Endometrial microvascular endothelial cells (primary cell): ENCODE data around the gene BIRC2. TPM values are rescaled to one million over a fixed set of nuclear protein-coding genes. Genes with fewer than 3 reads are reported as not detected.
"Not testable (repeated sequence)": the region's sequence is repeated elsewhere in the genome, so short reads cannot be mapped to it uniquely, and the experiment has no call there.

Experiments used
- in situ Hi-C: cut with HindIII; loops from 2 replicates; pipeline ENCODE4 v1.10.0; 2017; ENCODE audit warnings: low sequenced_read_pairs, low pct_unique_long_range_greater_than_20kb; ENCODE audit errors: inconsistent ontology term
- total RNA-seq: library from RNA; depleted of rRNA; stranded (reverse); fragments of >200 nt; gene quantifications from one replicate; pipeline ENCODE4 v1.2.3, GENCODE V29; 2015; ENCODE audit errors: inconsistent ontology term

The BIRC2 gene
- total RNA-seq, 1 donor from 2014 or later = 48.8 TPM

DNA sequence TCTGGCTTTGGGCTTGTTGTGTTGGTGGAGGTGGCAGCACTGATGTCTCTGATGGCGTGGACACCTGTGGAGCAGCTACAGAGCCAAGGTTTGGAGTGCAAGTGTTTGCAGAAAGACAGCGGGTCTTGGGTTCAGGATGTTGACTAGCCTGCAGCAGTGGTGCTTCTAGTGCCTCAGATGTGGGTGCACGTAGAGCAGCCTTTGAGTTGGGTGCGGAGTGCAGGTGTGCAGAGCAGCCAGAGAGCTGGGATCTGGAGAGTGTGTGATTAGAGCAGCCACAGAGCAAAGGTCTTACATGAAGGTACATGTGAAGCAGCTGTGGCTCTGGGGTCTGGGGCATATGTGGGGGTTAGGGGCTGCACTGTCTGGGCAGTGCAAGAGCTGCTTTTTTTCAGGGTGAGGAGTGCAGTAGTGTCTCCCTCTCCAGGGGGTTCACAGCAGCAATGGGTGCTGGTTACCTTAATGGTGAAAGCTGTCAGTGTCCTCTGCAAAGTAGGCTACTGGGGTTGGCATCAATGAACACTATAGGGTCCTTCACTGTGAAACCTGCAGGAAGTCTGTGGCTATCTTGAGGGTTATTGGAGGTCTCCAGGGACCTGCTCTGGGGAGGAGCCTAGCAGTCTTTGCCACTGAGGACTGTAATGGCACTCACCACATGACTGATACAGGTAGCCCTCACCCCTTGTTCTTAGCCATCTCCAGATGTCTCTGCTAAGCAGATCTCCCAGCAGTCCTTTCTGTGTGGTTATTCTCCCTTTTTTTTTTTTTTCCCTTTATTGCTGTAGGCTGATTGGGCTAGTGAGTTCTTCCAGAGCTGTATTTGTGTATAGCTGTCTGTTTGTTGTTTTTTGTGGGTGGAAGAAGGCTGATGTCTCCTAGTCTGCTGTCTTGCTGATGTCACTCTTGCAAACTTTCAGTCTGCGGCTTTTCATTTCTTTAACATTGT lies 14.3 kb downstream of the BIRC2 start:
- in situ Hi-C loops = no loop called here

DNA sequence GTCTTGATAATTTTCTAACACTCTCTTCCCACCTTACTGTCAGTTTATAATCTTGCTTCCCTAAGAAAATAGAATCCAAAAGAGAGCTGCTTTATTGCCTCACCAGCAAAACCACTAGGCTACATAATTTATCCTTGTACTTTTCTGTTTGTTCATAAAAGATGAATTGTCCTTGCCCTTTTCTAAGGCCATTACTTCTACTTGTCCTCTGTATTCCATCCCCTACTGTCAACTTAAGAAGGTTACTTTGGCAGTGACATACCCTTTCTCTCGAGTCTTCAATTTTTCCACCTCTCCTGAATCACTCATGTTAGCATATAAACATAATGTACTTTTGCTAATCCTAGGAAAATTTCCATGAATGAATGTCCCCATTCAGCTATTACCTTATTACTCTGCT lies 18.0 kb downstream of the BIRC2 start:
- in situ Hi-C loops = no loop called here

DNA sequence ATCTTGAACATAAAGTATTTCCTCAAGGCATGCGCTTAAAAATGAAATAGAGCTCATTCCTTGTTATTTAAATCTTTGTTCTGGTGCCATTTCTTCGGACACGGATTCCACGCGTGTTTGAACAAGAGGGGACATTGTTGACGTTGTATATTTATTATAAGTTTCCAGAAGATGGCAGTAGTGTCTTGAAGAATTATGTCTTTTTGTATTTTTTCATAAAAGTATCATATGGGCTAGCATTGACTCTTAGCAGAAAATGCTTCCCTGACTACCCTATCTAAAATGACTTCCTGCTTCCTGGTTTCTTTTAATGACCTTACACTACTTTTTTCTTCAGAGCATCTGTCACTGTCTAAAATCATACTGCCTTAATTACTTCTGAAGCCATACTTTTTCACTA lies 20.4 kb downstream of the BIRC2 start:
- in situ Hi-C loops = no loop called here

DNA sequence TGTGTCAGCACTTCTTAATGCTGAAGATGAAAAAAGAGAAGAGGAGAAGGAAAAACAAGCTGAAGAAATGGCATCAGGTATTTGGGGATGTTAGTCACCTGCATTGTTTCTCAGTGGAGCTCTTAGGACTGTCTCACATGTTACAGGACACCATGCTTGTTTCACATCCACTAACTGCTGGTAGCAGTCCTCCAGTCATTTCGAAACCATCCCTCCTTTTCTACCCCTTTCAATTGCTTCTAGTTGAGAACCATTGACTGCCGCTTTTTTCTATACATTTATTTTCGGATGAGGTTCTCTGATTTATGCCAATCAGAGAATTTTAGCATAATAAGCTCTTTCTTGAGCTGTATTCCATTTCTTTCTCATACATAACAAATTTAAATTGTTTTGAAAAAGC lies 21.5 kb downstream of the BIRC2 start:
- in situ Hi-C loops = no loop called here

DNA sequence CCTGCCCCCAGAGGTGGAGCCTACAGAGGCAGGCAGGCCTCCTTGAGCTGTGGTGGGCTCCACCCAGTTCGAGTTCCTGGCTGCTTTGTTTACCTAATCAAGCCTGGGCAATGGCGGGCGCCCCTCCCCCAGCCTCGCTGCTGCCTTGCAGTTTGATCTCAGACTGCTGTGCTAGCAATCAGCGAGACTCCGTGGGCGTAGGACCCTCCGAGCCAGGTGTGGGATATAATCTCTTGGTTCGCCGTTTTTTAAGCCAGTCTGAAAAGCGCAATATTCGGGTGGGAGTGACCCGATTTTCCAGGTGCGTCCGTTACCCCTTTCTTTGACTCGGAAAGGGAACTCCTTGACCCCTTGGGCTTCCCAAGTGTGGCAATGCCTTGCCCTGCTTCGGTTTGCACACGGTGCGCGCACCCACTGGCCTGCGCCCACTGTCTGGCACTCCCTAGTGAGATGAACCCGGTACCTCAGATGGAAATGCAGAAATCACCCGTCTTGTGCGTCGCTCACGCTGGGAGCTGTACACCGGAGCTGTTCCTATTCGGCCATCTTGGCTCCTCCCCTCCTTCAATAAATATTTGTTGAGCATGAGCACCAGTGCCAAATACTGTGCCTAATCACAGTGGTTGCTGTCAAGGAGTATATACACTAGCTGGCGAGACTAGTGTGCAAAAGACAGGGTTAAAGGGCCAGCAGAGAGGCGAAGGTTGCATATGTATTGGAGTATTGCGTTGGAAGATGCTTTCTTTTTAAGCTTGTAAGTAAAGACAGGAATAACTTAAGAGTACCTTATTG lies 27.8 kb downstream of the BIRC2 start:
- in situ Hi-C loops = not testable (repeated sequence)

DNA sequence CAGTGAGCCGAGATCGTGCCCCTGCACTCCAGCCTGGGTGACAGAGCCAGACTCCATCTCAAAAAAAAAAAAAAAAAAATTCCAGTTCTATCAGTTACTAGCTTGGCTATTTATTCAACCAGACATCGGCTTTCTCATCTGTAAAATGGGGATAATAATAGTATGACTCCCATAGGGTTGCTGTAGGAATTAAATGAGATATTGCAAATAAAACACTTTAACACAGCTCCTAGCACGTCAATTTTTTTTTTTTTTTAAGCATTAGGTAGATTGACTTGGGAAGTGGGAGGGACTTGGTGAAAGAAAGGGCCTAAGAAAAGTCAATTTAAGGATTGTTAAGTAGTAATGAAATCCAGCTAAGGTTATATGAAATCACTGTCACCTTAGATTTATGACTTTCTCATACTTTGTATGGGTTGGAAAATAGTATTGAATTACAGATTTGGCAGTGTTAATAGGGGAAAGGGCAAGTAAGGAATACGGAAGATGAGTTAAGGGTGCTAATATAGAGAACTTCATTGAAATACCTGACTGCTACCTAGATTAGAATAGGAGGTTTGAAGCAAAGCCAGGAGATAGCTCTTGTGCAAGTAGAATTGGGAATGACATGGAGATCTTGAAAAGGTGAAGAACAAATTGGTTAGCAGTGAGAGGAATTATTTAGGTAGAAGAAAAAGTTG lies 28.8 kb downstream of the BIRC2 start:
- in situ Hi-C loops = no loop called here

DNA sequence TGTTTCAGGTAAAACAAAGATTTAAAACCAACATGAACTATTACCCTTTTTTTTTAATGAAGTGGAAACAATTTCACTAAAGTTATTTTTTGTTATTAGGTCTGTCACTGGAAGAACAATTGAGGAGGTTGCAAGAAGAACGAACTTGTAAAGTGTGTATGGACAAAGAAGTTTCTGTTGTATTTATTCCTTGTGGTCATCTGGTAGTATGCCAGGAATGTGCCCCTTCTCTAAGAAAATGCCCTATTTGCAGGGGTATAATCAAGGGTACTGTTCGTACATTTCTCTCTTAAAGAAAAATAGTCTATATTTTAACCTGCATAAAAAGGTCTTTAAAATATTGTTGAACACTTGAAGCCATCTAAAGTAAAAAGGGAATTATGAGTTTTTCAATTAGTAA lies 30.9 kb downstream of the BIRC2 start:
- in situ Hi-C loops = no loop called here

DNA sequence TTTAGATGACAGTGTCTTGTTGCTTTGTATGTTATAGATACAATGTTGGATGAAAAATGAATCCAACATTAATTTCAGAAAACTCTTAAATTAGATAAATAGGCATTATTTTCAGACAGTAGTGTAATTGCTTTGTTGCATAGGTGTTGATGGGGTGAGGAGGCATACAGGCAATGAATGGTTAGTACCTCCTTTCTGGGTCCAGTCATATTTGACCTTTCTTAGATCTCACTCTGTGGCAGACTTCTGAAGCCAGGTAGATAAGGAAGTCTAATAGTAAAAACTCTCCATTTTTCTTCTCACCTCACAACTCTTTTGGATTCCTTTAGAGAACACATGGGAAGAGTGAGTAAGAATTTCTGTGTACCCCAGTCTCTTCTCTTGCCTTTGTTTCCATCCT lies 31.8 kb downstream of the BIRC2 start:
- in situ Hi-C loops = no loop called here

DNA sequence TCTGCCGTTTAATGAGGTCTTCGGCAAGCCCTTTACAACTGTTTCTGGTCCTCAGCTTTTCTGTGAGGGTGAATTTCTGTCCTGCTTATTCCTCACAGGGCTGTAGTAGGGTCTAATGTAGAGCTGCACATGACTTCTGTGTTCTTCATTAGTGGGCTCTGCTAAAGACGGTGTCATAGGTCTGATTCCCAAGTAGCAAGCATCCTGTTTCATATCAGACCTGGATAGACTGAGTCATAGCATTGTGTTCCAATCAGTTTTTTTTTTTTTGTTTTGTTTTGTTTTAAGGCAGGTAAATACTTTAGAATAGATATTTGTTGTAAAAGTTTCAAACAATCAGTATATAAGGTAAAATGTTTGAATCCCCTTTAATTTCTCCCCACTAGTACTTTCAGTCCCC lies 35.4 kb downstream of the BIRC2 start:
- in situ Hi-C loops = no loop called here

DNA sequence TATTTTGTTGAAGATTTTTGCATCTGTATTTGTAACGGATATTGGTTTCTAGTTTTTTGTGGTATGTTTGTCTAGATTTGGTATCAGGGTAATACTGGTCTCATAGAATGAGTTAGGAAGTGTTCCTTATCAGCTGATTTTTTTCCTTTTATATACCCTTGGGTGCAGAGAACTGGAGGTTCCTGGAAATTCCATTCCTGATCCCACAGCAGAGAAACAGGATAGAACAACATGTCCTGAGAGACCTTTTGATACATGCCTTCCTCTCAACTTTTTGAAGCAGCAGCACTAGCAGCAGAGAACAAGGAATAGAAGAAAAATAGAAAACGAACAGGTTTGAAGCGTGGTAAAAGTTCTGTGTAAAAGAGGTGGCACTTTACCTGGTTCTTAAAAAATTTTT lies 36.8 kb downstream of the BIRC2 start:
- in situ Hi-C loops = no loop called here

DNA sequence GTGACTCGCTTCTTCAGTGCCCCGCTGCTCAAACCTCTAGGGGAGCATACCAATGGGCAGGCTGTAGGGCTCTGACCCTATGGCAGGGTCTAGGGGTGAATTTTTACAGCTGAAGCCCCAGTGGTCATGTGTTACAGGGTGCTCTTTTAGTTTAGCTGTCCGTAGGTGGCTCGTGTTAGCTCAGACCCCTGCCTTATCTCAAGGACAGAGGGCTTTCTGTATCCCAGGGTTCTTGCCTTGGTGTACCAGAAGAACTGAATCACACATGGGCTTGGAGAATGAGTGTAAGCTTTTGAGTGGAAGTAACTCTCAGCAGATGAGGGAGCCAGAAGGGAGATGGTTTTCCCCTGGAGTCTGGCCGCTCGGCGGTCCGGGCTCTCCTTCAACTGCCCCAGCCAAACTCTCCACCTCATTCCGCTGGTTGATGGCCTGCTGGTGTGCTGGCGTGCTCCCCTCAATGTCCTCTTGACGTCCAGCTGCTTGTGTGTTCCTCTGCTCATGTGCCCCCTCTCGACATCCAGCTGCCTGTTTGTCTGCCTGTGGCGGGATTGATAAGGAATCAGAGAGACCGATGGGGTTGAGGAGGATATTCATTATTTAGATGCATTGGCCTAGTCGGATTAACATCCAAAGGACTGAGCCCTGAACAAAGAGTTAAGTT lies 37.5 kb downstream of the BIRC2 start:
- in situ Hi-C loops = no loop called here

DNA sequence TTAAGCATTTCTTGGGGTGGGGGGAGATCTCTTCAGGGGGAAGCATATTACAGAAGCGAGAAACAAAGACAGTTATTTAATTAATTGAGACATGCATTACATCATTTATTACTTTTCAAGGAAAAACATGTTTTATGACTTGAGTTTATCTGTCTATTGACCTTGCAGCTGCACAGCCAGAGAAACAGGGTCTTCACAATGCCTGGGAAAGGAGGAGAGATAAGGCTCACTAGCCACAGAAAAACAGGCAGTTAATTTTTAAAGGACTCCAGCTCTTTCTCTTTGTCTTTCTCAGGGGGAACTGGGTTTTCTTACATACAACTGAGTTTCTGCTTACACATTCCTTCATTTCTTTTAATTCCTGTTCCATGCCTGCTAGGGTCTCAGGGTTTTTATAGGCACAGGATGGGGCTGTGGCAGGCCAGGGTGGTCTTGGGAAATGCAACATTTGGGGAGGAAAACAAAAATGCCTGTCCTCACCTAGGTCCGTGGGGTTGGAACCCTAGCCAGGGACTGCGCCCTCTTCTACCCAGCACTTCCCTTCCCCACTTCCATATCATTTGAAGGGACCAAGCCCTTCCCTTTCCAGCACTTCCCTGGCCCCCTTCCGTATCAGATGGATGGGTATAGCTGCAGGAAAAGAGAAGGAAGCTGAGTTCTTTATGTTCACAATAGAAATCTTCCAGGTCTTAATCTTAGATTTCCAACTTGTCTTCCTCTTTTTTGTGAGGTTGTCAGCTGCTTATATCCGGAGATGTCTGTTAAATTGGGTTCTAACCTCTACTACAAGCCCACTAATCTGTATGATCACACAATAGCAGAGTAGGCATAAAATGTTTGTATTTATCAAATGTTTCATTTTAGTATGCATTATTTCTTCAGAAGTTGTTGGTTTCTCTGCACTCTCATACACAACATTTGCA lies 38.3 kb downstream of the BIRC2 start:
- in situ Hi-C loops = no loop called here

DNA sequence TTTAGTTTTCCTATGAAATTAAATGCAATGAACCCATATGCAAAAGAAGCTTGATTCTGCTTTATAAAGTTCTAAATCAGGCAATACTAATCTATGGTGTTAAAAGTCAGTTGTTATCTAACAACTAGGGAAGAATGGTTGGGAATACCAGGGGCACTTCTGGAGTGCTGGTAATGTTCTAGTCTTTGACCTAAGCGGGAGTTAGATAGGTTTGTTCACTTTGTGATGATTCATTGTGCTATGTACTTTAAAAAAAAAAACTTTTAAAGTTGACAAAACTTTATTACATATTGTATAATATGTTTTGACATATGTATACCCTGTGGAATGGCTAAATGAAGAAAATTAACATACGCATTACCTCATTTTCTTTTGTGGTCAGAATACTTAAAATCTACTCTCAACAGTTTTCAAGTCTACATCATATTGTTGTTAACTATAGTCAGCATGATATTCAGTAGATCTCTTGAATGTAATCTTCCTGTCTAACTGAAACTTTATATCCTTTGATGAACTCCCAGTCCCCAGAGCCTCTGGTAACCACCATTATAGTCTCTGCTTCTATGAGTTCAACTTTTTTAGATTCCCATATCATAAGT lies 39.2 kb downstream of the BIRC2 start:
- in situ Hi-C loops = no loop called here

DNA sequence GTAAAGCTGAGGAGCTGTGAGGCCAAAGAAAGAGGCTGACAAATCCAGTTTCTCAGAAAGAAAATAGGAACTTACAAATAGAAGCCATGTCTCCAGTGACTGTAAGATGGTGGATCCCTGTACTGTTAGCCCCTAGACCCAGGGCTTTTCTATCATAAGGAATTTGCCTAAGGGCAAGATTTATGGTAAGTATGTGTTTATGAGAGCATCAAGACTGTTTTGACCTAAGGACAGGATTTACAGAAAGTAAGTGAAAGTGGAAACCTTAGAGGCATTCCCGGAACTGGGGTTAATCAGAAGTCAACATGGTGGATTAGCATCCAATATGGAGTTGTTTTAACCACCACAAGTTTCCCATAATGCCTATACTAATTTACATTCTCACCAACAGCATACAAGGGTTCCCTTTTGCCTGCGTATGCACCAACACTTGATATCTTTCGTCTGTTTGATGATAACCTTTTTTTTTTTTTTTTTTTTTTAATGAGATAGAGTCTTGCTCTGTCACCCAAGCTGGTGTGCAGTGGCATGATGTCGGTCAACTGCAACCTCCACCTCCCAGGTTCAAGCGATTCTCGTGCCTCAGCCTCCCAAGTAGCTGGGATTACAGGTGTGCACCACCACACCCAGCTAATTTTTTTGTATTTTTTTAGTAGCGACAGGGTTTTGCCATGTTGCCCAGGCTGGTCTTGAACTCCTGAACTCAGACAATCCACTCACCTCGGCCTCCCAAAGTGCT lies 40.2 kb downstream of the BIRC2 start:
- in situ Hi-C loops = no loop called here

DNA sequence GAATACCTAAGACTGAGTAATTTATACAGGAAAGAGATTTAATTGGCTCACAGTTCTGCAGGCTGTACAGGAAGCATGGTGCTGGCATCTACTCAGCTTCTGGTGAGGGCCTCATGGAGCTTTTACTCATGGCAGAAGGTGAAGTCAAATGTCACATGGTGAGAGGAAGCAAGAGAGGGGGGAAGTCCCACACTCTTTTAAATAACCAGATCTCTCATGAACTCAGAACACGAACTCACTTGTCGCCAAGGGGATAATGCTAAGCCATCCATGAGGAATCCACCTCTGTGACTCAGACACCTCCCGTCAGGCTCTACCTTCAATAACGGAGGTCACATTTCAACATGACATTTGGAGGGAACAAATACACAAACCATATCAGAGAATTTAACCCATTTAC lies 42.2 kb downstream of the BIRC2 start:
- in situ Hi-C loops = no loop called here

DNA sequence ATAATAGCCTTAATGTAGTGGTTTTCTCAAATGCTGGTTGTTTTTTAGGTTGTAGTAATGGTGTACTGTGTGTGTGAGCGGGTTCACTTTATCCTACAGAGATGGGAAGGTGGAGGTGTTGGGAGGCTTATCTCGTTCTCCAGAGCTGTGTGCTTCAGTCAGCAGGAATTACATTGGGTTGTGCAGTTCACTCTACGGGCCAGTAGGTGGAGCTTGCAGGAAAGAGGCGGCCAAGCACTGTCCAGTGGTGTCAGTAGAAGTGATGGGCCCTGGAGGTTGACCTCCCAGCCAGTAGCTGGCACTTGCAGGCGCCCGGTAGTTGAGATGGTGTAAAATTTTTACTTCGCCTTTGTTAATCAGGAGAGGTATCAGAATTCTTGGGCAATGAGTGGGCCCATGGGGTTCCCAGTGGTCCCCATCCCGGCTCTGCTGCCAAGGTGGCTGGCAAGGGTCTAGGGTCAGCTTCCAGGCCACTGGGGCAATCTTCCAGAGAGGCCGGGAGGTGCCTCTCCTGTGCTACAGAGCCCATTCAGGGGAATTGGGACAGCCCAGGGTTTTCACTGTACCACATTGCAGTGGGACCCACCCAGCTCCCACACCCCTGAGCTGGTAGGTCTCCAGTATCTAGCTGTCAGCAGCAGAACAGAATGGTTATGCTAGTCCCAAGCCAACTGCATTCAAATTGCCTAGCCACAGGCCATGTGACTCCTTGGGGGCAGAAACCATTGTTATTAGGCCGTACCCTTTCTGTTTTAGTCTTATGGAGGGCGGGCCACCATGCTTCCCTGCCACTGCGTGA lies 43.9 kb downstream of the BIRC2 start:
- in situ Hi-C loops = no loop called here
